OCI-LY3 (cell line): ENCODE measurements around the gene SLC6A11.

Source experiments
- CTCF ChIP-seq: fragments of 200-600, 300-600 bp; sonication (generic); IDR thresholded peaks from 2 replicates; pipeline ENCODE4 v1.5.1; 2014; ENCODE audit warnings: antibody characterized with exemption, low read length, low read depth
- EZH2phosphoT487 ChIP-seq: fragments of 200-600 bp; shearing (Covaris generic); IDR thresholded peaks from 2 replicates; pipeline ENCODE4 v1.6.1; 2018; ENCODE audit warnings: antibody characterized with exemption, mixed run types, low read depth

GRCh38 chr3:10961921-10962320, 145.9 kb downstream of the SLC6A11 start:
- TF ChIP-seq CTCF (no peak), EZH2phosphoT487 (no peak)
